SKM-1 treated with dmso at 0.1 percent for 144 hours (cell line): ENCODE data around the gene GPALPP1.
"Not testable (repeated sequence)": the region's sequence is repeated elsewhere in the genome, so short reads cannot be mapped to it uniquely, and the experiment has no call there.

Experiments used
- DNase-seq: peaks from one replicate; lab custom pipeline; 2025; ENCODE audit not compliant: unreplicated experiment; lab: John Stamatoyannopoulos, UW

The GPALPP1 gene

DNA sequence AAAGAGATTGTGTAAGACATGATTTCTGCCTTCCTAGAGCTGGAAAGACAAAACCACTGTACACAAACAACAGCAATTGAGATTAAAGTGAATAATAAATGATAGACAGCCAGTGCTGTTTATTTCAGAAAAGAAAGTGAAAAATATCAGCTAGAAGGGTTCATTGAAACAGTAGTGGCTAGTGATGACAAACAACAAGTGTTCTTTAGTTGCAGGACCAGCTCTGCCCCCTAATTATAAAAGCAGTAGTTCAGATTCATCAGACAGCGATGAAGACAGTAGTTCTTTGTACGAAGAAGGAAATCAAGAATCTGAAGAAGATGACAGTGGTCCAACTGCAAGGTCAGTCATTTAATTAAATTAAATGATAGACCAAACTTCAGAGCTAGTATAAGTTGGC lies 14.8 kb downstream of the GPALPP1 start:
- DNase-seq: no peak

- DNase-seq: no peak
These were observed 17.9 kb downstream of the GPALPP1 start for GRCh38 chr13:45007225-45007624.

DNA sequence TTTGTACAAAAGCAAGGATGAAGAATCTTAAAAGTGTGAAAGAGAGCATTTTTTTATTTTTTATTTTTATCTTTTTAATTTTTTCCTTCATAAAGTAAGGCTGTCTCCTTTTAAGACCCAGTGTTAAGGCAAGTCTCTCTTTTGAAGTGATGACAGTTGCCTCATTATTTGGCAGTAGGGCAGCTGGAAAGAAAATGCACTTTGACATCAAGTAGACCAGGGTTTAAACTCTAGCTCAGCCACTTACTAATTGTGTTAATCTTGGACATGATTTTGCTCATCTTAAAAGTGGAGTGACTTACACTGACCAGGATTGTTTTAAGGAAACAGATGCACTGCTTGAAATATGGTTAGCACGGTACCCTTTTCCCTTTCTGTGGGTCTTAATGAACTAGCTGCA lies 18.5 kb downstream of the GPALPP1 start:
- DNase-seq: no peak

DNA sequence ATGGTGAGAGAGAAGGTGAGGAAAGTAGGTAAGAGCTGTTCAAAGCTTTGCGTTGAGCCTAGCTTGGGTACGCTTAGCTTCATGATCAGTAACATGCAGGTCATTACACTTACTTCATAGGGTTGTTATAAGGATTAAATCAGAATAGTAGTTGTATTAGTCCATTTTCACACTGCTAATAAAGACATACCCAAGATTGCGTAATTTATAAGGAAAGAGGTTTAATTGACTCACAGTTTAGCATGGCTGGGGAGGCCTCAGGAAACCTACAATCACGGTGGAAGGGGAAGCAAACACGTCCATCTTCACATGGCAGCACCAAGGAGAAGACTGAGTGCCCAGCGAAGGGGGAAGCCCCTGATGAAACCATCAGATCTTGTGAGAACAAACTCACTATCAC lies 21.9 kb downstream of the GPALPP1 start:
- no peak for DNase-seq

- DNase-seq: no peak
These were observed 26.0 kb downstream of the GPALPP1 start for GRCh38 chr13:45015300-45015699.

- no peak for DNase-seq
These were observed 27.6 kb downstream of the GPALPP1 start for GRCh38 chr13:45016792-45017425.

DNA sequence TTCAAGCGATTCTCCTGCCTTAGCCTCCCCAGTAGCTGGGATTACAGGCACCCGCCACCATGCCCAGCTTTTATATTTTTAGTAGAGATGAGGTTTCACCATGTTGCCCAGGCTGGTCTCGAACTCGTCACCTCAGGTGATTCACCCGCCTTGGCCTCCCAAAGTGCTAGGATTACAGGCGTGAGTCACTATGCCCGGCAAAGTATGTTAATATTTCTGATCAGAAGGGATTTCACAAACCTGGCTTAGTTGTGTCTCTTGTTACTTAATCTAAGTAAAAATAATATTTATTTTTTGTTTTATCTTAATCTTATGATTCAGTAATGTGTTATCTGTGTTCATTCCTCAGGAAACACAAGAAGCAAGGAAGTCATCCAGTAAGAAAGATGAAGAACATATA lies 30.6 kb downstream of the GPALPP1 start:
- DNase-seq: not testable (repeated sequence)

GRCh38 chr13:45021250-45021649 lies 31.9 kb downstream of the GPALPP1 start:
- DNase-seq: no peak

DNA sequence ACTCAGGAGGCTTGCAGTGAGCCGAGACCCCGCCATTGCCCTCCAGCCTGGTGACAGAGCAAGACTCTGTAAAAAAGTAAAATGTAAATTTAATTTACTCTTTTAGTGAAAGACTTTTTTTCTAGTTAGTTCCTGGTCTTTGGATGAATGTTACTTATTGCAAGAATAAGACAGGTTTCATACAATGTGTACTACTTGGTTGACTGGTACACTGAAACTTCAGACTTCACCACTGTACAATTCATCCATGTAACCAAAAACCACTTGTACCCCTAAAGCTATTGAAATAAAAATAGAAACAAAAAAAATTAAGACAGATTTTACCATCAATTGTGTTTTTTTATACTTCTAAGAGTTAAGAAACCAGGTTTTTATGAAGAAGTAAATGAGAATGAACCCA lies 35.5 kb downstream of the GPALPP1 start:
- no peak for DNase-seq

- DNase-seq: no peak
These were observed 45.0 kb downstream of the GPALPP1 start for GRCh38 chr13:45034342-45034741.

DNA sequence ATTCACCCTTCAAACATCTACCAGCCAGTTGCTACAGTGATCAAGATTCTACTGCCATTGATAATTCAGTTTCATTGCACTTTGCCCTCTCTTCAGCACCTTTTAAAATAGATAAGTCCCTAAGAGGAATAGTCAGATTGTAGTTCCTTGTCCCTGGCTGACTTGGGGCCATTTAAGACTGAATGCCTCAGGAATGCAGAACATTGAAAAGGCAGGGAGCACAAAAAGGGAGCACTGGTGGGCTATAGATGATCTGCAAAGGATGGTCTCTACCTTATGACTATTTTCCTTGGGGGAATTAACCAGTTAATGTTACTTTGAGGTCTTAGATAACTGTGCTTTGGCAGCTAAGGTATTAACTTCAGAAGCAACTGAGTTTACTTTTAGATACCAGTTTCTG lies 46.9 kb downstream of the GPALPP1 start:
- DNase-seq: no peak

DNA sequence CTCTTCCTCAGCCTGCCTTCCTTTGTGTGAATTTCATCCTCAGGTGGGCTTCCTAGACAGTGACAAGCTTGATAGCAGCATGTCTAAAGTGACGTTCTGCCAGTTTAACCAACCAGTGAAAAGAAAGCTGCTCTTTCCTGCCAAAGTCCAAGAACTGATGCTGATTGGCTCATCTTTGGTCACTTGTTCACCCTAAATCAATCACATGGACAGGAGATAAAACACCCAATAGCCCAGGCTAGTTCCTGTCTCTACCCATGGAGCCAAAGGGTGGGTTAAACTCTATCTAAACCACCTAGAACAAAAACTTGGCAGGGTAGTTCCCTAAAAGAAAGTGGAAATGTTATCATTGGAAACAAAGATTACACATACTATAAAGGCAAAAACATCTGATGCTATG lies 50.8 kb downstream of the GPALPP1 start:
- DNase-seq: no peak

DNA sequence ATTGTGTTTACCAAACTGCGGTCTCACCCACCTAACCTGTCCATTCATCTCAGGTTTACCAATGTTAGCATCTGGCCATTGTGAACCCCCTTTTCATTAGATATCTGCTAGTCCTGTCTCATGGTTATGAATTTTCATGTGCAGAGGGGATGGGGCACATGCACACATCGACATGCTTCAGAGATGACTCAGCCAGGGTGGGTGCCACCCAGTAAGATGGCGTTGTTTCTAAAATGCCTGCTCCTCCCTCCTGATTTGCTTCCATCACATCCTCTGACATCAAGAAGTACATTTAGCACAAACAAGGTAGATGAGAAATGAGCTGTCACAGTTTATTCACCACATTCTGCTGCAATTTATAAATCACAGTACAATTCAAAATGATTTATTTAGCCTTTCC lies 51.3 kb downstream of the GPALPP1 start:
- DNase-seq: no peak

DNA sequence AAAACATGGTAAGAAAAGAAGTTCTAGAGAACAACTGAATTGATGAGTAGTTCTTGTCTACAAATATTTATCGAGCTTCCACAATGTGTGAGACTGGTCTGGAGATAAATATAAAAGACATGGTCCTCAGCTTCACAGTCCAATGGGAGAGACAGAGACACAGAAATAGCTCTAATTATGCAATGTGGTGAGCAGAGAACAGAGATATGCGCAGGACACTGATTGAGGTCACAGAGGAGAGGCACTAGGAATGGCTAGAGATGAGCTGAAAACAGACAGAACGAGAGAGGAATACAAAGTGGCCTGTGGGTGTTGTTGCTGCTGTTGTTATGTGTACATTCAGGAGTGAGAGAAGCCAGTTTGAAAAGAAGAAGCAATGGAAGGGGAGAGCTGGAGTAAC lies 53.2 kb downstream of the GPALPP1 start:
- DNase-seq: no peak

- DNase-seq: no peak
These were observed 57.1 kb downstream of the GPALPP1 start for GRCh38 chr13:45046445-45046844.

- peak; percentile 81 for DNase-seq
These were observed 58.3 kb downstream of the GPALPP1 start for GRCh38 chr13:45047394-45048310.

- no peak for DNase-seq
These were observed 59.6 kb downstream of the GPALPP1 start for GRCh38 chr13:45048890-45049407.

- no peak for DNase-seq
These were observed 60.1 kb downstream of the GPALPP1 start for GRCh38 chr13:45049478-45049877.

GRCh38 chr13:45051315-45051714 lies 62.0 kb downstream of the GPALPP1 start:
- no peak for DNase-seq

GRCh38 chr13:45055198-45055901 lies 66.0 kb downstream of the GPALPP1 start:
- no peak for DNase-seq

GRCh38 chr13:45055902-45056648 lies 66.7 kb downstream of the GPALPP1 start:
- DNase-seq: no peak
